Endodermal cell (in vitro differentiated cells): ENCODE results near the gene COIL. TPM values are rescaled to one million over a fixed set of nuclear protein-coding genes. Genes with fewer than 3 reads are reported as not detected.

Experiments
- DNase-seq: peaks from one replicate; pipeline ENCODE4 v3.0.0-alpha.2; 2017
- H3K27ac ChIP-seq: 2 replicates; pipeline ENCODE4 v1.5.1; 2013; ENCODE audit warnings: mild to moderate bottlenecking, low read depth, low read length, moderate library complexity
- H3K27me3 ChIP-seq: 2 replicates; pipeline ENCODE4 v1.6.1; 2013; ENCODE audit warnings: mild to moderate bottlenecking, low read length, moderate library complexity; ENCODE audit not compliant: insufficient read depth, control insufficient read depth, poor library complexity, severe bottlenecking
- H3K36me3 ChIP-seq: 2 replicates; pipeline ENCODE4 v1.7.0; 2013; ENCODE audit warnings: mild to moderate bottlenecking, low read length, moderate library complexity; ENCODE audit not compliant: control insufficient read depth, insufficient read depth
- H3K4me1 ChIP-seq: one replicate; pipeline ENCODE4 v1.7.0; 2013; ENCODE audit warnings: low read length; ENCODE audit not compliant: control insufficient read depth, insufficient read depth
- H3K4me3 ChIP-seq: 2 replicates; pipeline ENCODE4 v1.5.1; 2013; ENCODE audit warnings: mild to moderate bottlenecking, low read length, moderate library complexity
- H3K9ac ChIP-seq: 2 replicates; pipeline ENCODE4 v1.6.1; 2013; ENCODE audit warnings: mild to moderate bottlenecking, low read length, moderate library complexity; ENCODE audit not compliant: poor library complexity, severe bottlenecking; ENCODE audit errors: extremely low read depth
- H3K9me3 ChIP-seq: 2 replicates; pipeline ENCODE4 v1.6.1; 2013; ENCODE audit warnings: mild to moderate bottlenecking, low read length, moderate library complexity; ENCODE audit not compliant: control insufficient read depth
- H3K27ac Mint-ChIP-seq: 2 replicates; pipeline ENCODE4 v1.8.0; 2020; ENCODE audit warnings: mixed read lengths
- H3K27me3 Mint-ChIP-seq: 2 replicates; pipeline ENCODE4 v1.8.0; 2021; ENCODE audit warnings: mild to moderate bottlenecking, mixed read lengths; ENCODE audit not compliant: insufficient read depth
- H3K36me3 Mint-ChIP-seq: 2 replicates; pipeline ENCODE4 v1.8.0; 2020; ENCODE audit warnings: low read depth, mixed read lengths
- H3K4me1 Mint-ChIP-seq: 2 replicates; pipeline ENCODE4 v1.8.0; 2020; ENCODE audit warnings: mixed read lengths
- H3K4me3 Mint-ChIP-seq: 2 replicates; pipeline ENCODE4 v1.8.0; 2020; ENCODE audit warnings: mild to moderate bottlenecking, moderate library complexity, mixed read lengths
- H3K9me3 Mint-ChIP-seq: 2 replicates; pipeline ENCODE4 v1.8.0; 2020; ENCODE audit warnings: mild to moderate bottlenecking, mixed read lengths
- CTCF ChIP-seq: fragments of 200-600 bp; sonication (generic); conservative IDR thresholded peaks from 2 replicates; pipeline ENCODE4 v1.5.0; 2021; ENCODE audit warnings: antibody characterized with exemption, mild to moderate bottlenecking
- WGBS, 2 experiments: methylation state at CpG; one replicate each; pipeline versions ENCODE4 v1.1.5 to v1.1.7; 2013; ENCODE audit warnings: missing lambda C conversion rate in 2 of 2, mixed read lengths in 1 of 2; ENCODE audit not compliant: insufficient coverage in 1 of 2, insufficient read length in 1 of 2; 5-methylcytosine and 5-hydroxymethylcytosine counted together
- total RNA-seq, 2 donors: library from RNA; stranded (reverse); fragmentation: NEBNext Ultra II Directional in 1 of 2; extraction: Animal tissue kit (Norgen Biotek cat#: 25700) in 1 of 2; gene quantifications; 2 replicates in 1 of 2; 3 replicates in 1 of 2; pipeline ENCODE4 v1.2.1, GENCODE V29; 2021

COIL gene
- total RNA-seq, 2 donors from 2014 or later: 18.2 to 19.2 TPM

DNA sequence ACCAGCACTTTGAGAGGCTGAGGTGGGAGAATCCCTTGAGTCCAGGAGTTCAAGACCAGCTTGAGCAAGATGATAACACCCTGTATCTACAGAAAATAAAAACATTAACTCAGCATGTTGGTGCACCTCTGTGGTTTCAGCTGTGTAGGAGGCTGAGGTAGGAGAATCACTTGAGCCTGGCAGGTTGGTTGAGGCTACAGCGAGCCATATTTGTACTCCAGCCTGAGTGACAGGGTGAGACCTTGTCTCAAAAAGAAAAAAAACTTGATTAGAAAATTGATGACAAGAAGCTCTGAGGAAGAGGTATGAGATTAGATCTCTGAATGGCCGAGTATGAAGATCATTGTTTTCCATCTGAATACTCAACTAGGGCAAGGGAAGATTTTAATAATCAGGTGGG, 48.1 kb upstream of the COIL start:
- Mint-ChIP-seq H3K27ac (no peak overlapping the region), H3K27me3 (no peaks in the 10 kb centered on the region), H3K9me3 (no peaks in the 10 kb centered on the region), H3K4me1 (peaks cover 5% of the 10 kb centered on the region), H3K36me3 (peaks cover 2% of the 10 kb centered on the region), H3K4me3 (no peak overlapping the region)
- Histone ChIP-seq H3K27ac (no peak overlapping the region), H3K4me1 (no peaks in the 10 kb centered on the region), H3K27me3 (no peaks in the 10 kb centered on the region), H3K4me3 (no peak overlapping the region), H3K9ac (no peak overlapping the region), H3K9me3 (no peaks in the 10 kb centered on the region), H3K36me3 (no peaks in the 10 kb centered on the region)
- no peak for DNase-seq
- 79 to 89% methylated on average over 2 of the region's 2 CpGs for WGBS, 2 experiments
- no peak for TF ChIP-seq CTCF

- H3K4me3 ChIP-seq: no peak overlapping the region
- H3K27ac ChIP-seq: no peak overlapping the region
- Mint-ChIP-seq H3K4me3 (no peak overlapping the region), H3K4me1 (peaks cover 5% of the 10 kb centered on the region), H3K27me3 (no peaks in the 10 kb centered on the region), H3K27ac (no peak overlapping the region), H3K36me3 (peaks cover 12% of the 10 kb centered on the region), H3K9me3 (no peaks in the 10 kb centered on the region)
- no peak overlapping the region for H3K9ac ChIP-seq
- no peak for DNase-seq
- WGBS, 2 experiments: 92% methylated on average over 2 of the region's 2 CpGs; no CpG with 5 or more reads in 1 of the 2 experiments
- H3K9me3 ChIP-seq: no peaks in the 10 kb centered on the region
- no peak for TF ChIP-seq CTCF
- H3K27me3 ChIP-seq: no peaks in the 10 kb centered on the region
- H3K36me3 ChIP-seq: no peaks in the 10 kb centered on the region
- H3K4me1 ChIP-seq: no peaks in the 10 kb centered on the region
These were observed 45.2 kb upstream of the COIL start for GRCh38 chr17:57006040-57006439.

DNA sequence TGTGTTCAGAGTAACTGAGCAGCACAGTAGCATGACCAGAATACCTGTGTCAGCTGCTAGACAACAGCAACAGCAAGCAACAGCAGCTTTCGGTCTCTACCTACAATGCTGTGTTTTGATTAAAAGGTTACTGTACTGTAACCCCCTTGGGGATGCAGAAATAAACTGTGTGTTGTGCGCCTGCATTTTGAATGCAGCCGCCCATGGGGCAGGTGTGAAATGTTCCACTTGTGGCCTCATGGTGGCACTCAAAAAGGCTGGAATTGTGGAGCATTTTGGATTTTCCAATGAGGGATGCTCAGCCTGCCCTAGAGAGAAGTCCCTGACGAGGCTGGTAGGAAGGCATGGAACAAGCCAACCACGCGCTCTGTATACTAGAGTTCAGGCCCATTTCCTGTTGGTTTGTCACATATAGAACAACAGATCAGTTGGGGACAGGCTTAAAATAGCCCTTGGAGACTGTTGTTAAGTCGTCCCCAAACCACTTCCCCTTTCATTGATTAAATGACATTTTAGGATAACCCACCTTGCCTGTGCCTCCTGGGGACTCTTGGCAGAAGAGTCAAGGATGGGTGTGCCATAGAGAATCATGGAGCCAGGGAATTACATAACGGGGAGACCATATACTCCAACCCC, 44.2 kb upstream of the COIL start:
- Mint-ChIP-seq H3K27me3 (no peaks in the 10 kb centered on the region), H3K4me3 (no peak overlapping the region), H3K36me3 (peaks cover 17% of the 10 kb centered on the region), H3K4me1 (peaks cover 3% of the 10 kb centered on the region), H3K9me3 (no peaks in the 10 kb centered on the region), H3K27ac (no peak overlapping the region)
- no peaks in the 10 kb centered on the region for H3K9me3 ChIP-seq
- no peaks in the 10 kb centered on the region for H3K4me1 ChIP-seq
- peak; percentile 67 for DNase-seq
- no peak overlapping the region for H3K27ac ChIP-seq
- no peaks in the 10 kb centered on the region for H3K27me3 ChIP-seq
- H3K36me3 ChIP-seq: no peaks in the 10 kb centered on the region
- peak; percentile 66 for TF ChIP-seq CTCF
- no peak overlapping the region for H3K9ac ChIP-seq
- no peak overlapping the region for H3K4me3 ChIP-seq
- 86 to 88% methylated on average over 6 to 8 of the region's 8 CpGs for WGBS, 2 experiments
